Panc1 (cell line): ENCODE data around the gene CNOT1. TPM values are rescaled to one million over a fixed set of nuclear protein-coding genes. Genes with fewer than 3 reads are reported as not detected.

ENCODE experiments used
- ATAC-seq: fragments of 200-7000 bp; cut with Tn5 transposase; 2 replicates; pipeline ENCODE4 v1.9.1; 2020; ENCODE audit warnings: mild to moderate bottlenecking, moderate library complexity
- BruUV-seq: library from RNA; stranded (reverse); fragments of 400-500 nt; replicated peaks from 2 replicates; lab custom pipeline; 2021; lab: Mats Ljungman, UMichigan
- CTCF ChIA-PET: fragments of 300-600 bp; sonication (Branson Sonifier 250); formaldehyde crosslinking; loops from one replicate; lab custom pipeline; 2022; ENCODE audit warnings: antibody characterized with exemption; lab: Charles Lee
- POLR2A ChIA-PET: fragments of 300-600 bp; sonication (Branson Sonifier 250); formaldehyde crosslinking; loops from one replicate; lab custom pipeline; 2022; ENCODE audit warnings: antibody characterized with exemption; lab: Charles Lee
- DNase-seq: peaks from one replicate; pipeline ENCODE4 v3.0.0-alpha.2; 2010; ENCODE audit warnings: low read depth, low spot score
- H3K27ac ChIP-seq: 2 replicates; pipeline ENCODE4 v1.5.1; 2011; ENCODE audit warnings: mild to moderate bottlenecking, low read length, inconsistent platforms
- H3K27me3 ChIP-seq: fragments of 200-500 bp; sonication (Bioruptor generic); 2 replicates; pipeline ENCODE4 v1.6.0; 2014; ENCODE audit warnings: low read length, inconsistent platforms; ENCODE audit not compliant: control insufficient read depth, insufficient read depth
- H3K36me3 ChIP-seq: fragments of 200-500 bp; sonication (Bioruptor generic); 2 replicates; pipeline ENCODE4 v1.5.1; 2014; ENCODE audit warnings: inconsistent platforms, mild to moderate bottlenecking, low read length, moderate library complexity; ENCODE audit not compliant: control insufficient read depth, insufficient read depth
- H3K4me1 ChIP-seq: 2 replicates; pipeline ENCODE4 v1.5.1; 2011; ENCODE audit warnings: inconsistent platforms, mild to moderate bottlenecking, low read length, moderate library complexity; ENCODE audit not compliant: control insufficient read depth, insufficient read depth
- H3K4me3 ChIP-seq, 2 experiments: 2 replicates each; pipeline ENCODE4 v1.5.1; 2011 to 2012; ENCODE audit warnings: low read depth in 2 of 2, low read length in 2 of 2, mild to moderate bottlenecking in 2 of 2, inconsistent platforms in 1 of 2, moderate library complexity in 1 of 2
- H3K9me3 ChIP-seq: fragments of 200-500 bp; sonication (Bioruptor generic); 2 replicates; pipeline ENCODE4 v1.5.1; 2014; ENCODE audit warnings: low read depth, mild to moderate bottlenecking, inconsistent platforms, low read length, moderate library complexity; ENCODE audit not compliant: control insufficient read depth, insufficient read depth
- CTCF ChIP-seq: fragments of 450-650 bp; IDR thresholded peaks from 2 replicates; pipeline ENCODE4 v1.5.1; 2017; ENCODE audit warnings: mild to moderate bottlenecking
- POLR2AphosphoS5 ChIP-seq: IDR thresholded peaks from 2 replicates; pipeline ENCODE4 v1.6.1; 2012; ENCODE audit warnings: mild to moderate bottlenecking, low read depth, low read length, moderate library complexity
- REST ChIP-seq, 2 experiments: IDR thresholded peaks; 2 replicates each; pipeline ENCODE4 v1.6.1; 2011 to 2012; ENCODE audit warnings: low read depth in 2 of 2, control low read depth in 1 of 2, low read length in 1 of 2, mild to moderate bottlenecking in 1 of 2, moderate library complexity in 1 of 2; ENCODE audit not compliant: insufficient read depth in 1 of 2
- SIN3A ChIP-seq: IDR thresholded peaks from 2 replicates; pipeline ENCODE4 v1.6.1; 2012; ENCODE audit warnings: low read depth, mild to moderate bottlenecking, low read length, moderate library complexity, borderline replicate concordance; ENCODE audit not compliant: insufficient read depth
- TCF7L2 ChIP-seq: IDR thresholded peaks from 2 replicates; pipeline ENCODE4 v1.6.1; 2011; ENCODE audit warnings: mild to moderate bottlenecking, low read depth, low read length, inconsistent platforms
- in situ Hi-C: cut with HindIII; loops from 2 replicates; pipeline ENCODE4 v1.10.0; 2016; ENCODE audit warnings: low sequenced_read_pairs, low pct_unique_long_range_greater_than_20kb
- intact Hi-C: fragments of 100-400 bp; cut with micrococcal nuclease; formaldehyde crosslinking; loops from one replicate; pipeline ENCODE4 v1.10.0; 2022; ENCODE audit not compliant: unreplicated experiment
- total RNA-seq: library from RNA; stranded (reverse); gene quantifications from one replicate; pipeline ENCODE4 v1.2.1, GENCODE V29; 2021; ENCODE audit not compliant: unreplicated experiment

CNOT1 gene
- total RNA-seq, 1 experiment from 2014 or later = 170 TPM

GRCh38 chr16:58476791-58477190, 152.8 kb downstream of the CNOT1 start:
- no peak for ATAC-seq
- ChIA-PET POLR2A (no interaction called here), CTCF (interaction anchor here (1.0 kb wide), 1 partner anchor 11 kb away, joined by 6 read pairs; no protein-coding TSS in a partner anchor)
- BruUV-seq = no TSS peak
- intact Hi-C loops = no loop called here
- no peak for DNase-seq
- Histone ChIP-seq H3K36me3 (no peaks in the 10 kb centered on the region), H3K27me3 (no peaks in the 10 kb centered on the region), H3K27ac (no peak overlapping the region), H3K4me1 (no peaks in the 10 kb centered on the region), H3K4me3 (no peak overlapping the region), H3K9me3 (no peaks in the 10 kb centered on the region)
- in situ Hi-C loops = no loop called here
- TF ChIP-seq SIN3A = no peak
- no peak for TF ChIP-seq REST (IDR thresholded peaks at IDR 0.05; ENCODE audit: insufficient read depth in 1 of 2, low read depth in 2 of 2, low read length in 1 of 2)
- TF ChIP-seq TCF7L2 = no peak
- no peak for TF ChIP-seq CTCF
- no peak for TF ChIP-seq POLR2AphosphoS5

- H3K4me3 ChIP-seq = no peak overlapping the region
- H3K27ac ChIP-seq = no peak overlapping the region
- H3K4me1 ChIP-seq = no peaks in the 10 kb centered on the region
- no peaks in the 10 kb centered on the region for H3K36me3 ChIP-seq
- TF ChIP-seq POLR2AphosphoS5 = no peak
- no peak for TF ChIP-seq REST (IDR thresholded peaks at IDR 0.05; ENCODE audit: insufficient read depth in 1 of 2, low read depth in 2 of 2, low read length in 1 of 2)
- TF ChIP-seq CTCF = no peak
- no peak for TF ChIP-seq TCF7L2
- no peak for TF ChIP-seq SIN3A
- no peaks in the 10 kb centered on the region for H3K9me3 ChIP-seq
- ChIA-PET POLR2A (no interaction called here), CTCF (no interaction called here)
- H3K27me3 ChIP-seq = no peaks in the 10 kb centered on the region
- no TSS peak for BruUV-seq
- ATAC-seq (no peak), DNase-seq (no peak)
- in situ Hi-C loops = no loop called here
- intact Hi-C loops = no loop called here
These were observed 154.5 kb downstream of the CNOT1 start for GRCh38 chr16:58475091-58475619.
